Hindlimb muscle (tissue), 1 donor: Measurements from ENCODE around the gene EHD4. TPM values are rescaled to one million over a fixed set of nuclear protein-coding genes. Genes with fewer than 3 reads are reported as not detected.
A peak's percentile ranks its signal among the peaks of the same experiment; 100 is the strongest.

Source experiments
- DNase-seq: peaks from one replicate; pipeline ENCODE4 v3.0.0-alpha.2; 2013
- polyA plus RNA-seq: library from polyadenylated mRNA; unstranded; fragments of 120-200 nt; gene quantifications from one replicate; pipeline ENCODE4 v1.2.1, GENCODE V29; 2013; ENCODE audit not compliant: insufficient read length

The EHD4 gene
- polyA plus RNA-seq, 1 donor = 43.0 TPM

GRCh38 chr15:41917767-41918430 is 54.5 kb downstream of the EHD4 start:
- DNase-seq = no peak

DNA sequence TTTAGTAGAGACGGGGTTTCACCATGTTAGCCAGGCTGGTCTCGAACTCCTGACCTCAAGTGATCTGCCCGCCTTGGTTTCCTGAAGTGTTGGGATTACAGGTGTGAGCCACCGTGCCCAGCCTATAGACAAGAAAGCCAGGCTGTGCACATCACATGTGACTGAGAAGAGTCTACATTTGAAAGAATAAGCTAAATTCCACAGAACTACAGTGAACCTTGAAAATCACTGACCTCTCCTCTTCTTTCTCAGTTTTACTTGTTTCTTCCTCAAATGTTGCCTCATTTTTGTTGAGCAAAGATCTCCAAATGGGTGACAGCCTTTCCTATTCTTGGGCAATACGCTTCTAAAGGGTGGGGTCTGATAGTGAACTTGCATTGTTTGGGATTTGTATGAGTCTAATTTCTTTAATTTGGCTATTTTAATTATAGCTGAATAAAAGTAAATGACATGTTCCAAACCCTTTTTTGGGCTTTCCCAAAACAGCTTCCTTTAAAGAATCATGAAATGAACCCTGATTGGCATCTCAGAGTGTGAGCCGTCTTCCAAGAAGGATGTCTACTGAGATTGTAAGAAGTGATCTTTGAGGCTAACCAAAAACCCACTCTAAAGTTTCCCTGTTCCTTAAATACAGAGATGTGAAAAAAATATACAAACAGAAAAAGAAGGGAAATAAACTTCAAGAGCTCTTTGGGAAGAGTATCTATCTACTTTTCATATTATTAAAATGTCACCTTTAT is 56.9 kb downstream of the EHD4 start:
- DNase-seq = no peak

DNA sequence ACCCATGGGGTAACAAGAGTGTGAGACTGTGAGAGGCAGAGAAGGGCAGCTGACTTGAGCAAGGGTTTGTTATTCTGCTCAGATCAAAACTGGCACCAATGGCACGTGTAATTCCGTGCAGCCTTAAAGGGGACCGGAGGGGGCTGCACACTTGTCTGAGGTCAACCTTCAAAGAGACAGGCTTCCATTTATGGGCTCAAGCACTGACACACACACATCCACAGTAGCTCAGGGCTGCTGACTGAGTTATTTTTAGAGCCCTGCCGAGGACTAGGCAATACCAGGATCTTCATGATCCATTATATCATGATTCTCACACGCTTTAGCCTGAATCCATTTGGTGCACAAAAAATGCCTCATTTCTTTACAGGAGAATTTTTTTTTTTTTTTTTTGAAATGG is 57.9 kb downstream of the EHD4 start:
- DNase-seq = no peak

- no peak for DNase-seq
Measured at GRCh38 chr15:41913256-41913655, 59.1 kb downstream of the EHD4 start.

DNA sequence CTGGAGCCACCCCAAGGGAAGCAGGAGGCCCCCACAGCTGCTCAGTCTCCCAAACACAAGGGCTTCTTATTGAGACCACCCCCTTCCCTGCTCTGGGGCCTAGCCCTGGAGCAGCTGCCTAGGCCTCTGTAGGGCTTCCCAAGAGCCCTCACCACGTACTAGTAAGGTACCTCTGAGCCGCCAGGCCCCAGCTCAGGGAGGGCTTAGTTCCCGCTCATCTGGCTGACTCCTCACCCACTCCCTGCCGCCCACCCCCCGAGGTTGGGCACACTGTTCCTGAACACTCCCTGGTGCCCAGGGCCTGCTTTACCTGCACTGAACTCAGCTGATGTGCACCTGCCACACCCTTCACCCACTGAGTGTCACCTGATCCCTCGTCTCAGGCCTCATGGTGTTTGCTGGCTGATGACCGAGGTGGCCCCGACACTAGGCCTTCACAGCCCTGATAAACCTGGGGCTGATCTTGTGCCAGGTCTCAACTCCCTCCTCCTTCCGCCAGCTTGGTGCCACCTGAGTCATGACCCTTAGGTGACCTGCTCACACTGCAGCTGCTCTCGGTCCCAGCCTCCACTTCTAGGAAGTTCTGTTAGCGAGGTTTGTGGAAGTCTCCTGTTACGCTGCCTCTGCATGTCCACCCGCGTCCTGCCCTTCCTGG is 60.5 kb downstream of the EHD4 start:
- DNase-seq = no peak

- DNase-seq = no peak
Measured at GRCh38 chr15:41908736-41909461, 63.5 kb downstream of the EHD4 start.

DNA sequence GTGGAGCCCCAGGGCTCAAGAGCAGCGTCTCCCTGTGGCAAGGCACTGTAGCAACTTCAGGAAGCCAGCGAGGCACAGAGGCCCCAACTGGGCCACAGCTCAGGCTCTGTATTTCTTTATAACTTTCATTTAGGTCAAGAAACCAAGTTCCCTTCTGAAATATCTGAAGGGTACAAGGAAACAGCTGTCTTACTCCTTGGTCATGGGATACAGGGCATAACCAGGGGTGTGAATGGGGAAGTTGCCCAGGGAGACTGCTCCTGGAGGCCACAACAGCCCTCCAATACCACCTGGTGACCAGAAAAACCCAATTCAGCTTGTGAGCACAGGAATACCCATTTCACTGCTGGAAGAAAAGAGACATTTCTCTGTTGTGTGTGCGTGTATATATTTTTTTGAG is 65.2 kb downstream of the EHD4 start:
- DNase-seq = no peak

- DNase-seq = no peak
Measured at GRCh38 chr15:41906608-41907007, 65.7 kb downstream of the EHD4 start.

DNA sequence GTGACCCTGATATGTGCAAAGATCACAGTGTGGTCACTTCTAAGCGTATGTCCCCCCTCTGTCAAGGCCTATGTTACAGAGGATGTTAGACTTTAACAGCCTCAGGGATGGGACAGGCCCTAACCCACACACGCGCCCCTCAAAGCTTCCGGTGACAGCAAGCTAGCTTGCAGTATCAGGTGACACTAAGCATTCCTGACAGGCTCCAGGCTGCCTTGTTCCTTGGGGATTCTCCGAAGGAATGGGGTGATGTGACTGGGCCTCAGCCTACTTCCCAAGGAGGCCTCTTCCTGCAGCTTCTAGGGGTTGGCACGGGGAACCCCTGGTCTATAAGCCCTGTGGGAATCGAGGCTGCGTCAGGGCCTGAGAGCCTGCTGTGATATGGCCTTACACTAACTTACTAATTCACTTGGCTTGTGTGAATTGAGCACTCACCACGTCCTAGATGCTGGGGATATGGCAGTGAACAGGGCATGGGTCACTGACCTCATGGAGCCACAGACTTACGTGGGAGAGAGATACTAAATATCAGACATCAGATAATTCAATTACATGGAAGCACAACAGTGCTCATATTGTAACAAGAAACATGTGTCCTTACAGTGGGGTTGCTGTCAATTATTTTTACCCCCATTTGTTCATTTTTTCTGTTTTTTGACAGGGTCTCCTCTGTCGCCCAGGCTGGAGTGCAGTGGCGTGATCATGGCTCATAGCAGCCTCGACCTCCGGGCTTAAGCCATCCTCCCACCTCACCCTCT is 67.1 kb downstream of the EHD4 start:
- DNase-seq = no peak

- peak; percentile 76 for DNase-seq
Measured at GRCh38 chr15:41904541-41905005, 67.8 kb downstream of the EHD4 start.

- no peak for DNase-seq
Measured at GRCh38 chr15:41903782-41904181, 68.6 kb downstream of the EHD4 start.

- DNase-seq = no peak
Measured at GRCh38 chr15:41901431-41901830, 70.9 kb downstream of the EHD4 start.

DNA sequence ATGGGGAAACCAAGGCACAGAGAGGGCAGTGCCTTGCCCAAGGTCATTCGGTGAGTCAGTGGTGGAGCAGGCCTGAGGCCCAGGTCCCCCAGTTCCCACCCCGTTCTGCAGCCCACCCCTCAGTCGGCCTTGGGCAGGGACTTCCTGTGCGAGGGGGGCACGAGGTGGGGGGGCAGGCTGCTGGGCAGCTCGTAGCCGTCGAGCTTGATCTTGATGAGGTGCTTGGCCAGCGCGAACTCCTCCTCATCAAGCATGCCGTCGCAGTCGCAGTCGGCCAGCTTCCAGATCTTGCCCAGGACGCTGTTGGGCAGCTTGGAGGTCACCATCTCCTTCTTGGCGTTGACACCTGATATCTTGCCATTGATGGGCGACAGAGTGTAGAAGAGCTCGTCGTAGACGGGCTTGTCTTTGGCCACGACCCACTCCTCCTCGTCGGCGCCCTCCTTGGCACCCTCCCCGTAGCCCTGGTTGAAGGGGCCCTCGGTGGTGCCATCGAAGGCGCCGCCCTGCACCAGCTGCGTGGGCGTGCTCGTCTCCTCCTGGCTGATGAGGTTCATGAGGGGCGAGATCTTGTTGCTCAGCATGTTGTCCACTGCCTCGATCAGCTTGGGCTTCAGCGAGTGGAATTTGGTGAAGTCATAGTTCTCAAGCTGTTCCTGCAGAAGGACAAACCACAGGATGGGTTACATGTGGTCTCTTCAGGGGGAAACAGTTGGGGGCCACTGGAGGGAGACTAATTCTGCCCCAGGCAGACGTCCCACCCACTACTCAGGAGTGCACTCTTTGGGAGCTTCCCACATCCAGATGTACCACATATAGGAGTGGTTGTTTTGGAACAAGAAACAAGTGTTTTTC is 71.6 kb downstream of the EHD4 start:
- DNase-seq = no peak

DNA sequence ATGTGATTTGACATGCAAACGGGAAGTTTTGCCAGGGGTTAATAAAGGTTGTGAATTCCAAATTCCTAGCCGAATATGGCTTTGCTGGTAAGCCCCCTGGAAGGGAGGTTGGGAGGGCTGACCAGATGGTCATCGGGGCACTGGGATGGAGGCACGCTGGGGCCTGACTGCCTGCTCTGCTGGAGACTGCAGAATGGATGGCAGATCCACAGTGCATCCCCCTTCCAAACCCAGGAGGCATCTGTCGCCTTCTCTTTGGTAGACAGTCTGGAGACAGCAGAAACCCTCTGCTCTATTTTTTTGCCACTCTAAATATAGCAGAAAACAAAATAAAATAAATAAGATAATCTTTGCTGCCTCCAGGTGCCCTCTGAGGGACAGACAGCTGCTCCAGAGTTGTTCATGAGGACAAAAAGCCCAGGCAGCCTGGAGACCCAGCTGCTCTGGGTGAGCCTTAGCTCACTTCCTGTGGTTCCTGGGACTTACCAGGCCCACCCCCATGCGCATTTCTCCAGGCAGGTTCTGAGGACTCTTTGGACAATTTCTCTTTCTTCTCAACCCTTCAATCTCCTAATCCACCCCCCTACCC is 72.4 kb downstream of the EHD4 start:
- DNase-seq = no peak

DNA sequence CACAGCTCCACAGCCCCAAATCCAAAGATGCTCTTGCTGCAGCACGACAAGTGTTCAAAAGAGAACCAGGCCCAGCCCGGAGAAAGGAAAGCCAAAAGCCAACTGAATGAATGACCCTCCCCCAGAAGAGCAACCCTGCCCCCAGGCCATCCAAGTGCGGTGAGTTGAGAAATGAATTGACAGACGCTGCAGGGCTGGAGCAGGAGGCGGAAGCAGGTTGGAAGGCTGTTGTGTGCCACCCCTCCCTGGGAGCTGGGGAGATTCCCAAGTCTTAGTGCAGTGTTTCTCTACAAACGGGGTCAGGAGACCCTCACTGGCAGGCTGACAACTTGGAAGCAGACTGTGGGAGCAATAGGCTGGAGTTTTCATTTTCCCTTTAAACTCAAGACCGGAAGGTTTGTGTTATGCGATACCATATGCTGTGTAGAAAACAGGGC is 75.0 kb downstream of the EHD4 start:
- DNase-seq = no peak

GRCh38 chr15:41896566-41896965 is 75.8 kb downstream of the EHD4 start:
- DNase-seq = no peak

DNA sequence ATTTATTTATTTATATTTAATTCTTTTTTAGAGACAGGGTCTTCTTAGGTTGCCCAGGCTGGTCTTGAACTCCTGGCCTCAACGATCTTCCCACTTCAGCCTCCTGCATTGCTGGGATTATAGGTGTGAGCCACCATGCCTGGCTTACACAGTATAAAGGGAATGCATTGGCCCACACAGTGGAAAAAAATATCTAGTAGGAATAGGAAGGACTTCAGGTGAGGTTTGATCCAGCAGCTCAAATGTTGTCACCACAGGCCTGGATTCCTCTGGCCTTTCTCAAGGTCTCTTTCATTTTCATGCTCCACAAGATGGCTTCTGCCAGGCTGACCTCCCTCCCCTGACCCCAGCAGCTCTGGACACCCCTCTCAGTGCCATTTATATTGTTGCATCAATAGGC is 76.4 kb downstream of the EHD4 start:
- no peak for DNase-seq

- no peak for DNase-seq
Measured at GRCh38 chr15:41895491-41895890, 76.9 kb downstream of the EHD4 start.

DNA sequence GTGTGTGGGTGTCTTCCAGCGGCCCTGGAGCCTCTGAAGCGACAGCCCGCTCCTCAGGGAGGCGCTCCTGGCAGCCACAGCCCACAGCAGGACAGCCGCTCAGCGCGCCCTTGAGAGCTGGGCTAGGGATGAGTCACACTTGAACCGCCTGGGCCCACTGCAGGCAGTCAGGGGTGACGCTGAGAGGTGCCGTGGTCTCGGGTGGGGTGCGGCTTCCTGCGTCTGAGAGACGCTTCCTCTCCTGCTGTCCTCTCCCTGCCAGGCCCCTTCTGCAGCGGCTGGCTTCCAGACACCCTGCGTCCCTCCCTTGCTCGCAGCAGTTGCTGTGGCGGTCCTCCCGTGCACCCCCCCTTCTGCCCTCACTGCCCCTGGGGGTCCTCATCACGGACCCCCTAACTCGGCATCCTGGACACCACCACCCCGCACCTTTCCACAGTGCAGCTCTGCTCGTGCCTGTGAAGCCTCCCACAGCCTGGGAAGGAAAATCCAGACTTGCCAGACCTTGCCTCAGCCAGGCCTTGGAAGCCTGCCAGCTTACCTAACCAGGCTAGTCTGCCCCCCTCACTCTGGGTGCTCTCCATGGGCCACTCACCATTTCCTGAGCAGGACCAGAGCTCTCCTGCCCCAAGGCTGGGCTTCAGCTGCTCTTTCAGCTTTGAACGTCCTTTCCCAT is 77.4 kb downstream of the EHD4 start:
- DNase-seq = peak; percentile 40

- DNase-seq = no peak
Measured at GRCh38 chr15:41894251-41894790, 78.0 kb downstream of the EHD4 start.
